BE2C (cell line): Measurements from ENCODE around the gene SPART.

Experiments used
- DNase-seq: peaks from one replicate; pipeline ENCODE4 v3.0.0-alpha.2; 2020
- H3K27me3 ChIP-seq: fragments of 250-450 bp; sonication (Bioruptor Pico); 2 replicates; pipeline ENCODE4 v1.5.1; 2020; ENCODE audit warnings: mild to moderate bottlenecking
- H3K36me3 ChIP-seq: fragments of 250-450 bp; sonication (Bioruptor Pico); 2 replicates; pipeline ENCODE4 v1.5.1; 2020; ENCODE audit warnings: mild to moderate bottlenecking
- H3K4me1 ChIP-seq: fragments of 250-450 bp; sonication (Bioruptor Pico); 2 replicates; pipeline ENCODE4 v1.5.1; 2020
- H3K4me3 ChIP-seq: 2 replicates; pipeline ENCODE4 v1.5.1; 2011; ENCODE audit warnings: low read depth, low read length
- H3K9me3 ChIP-seq: fragments of 250-450 bp; sonication (Bioruptor Pico); 2 replicates; pipeline ENCODE4 v1.5.1; 2020
- CTCF ChIP-seq: IDR thresholded peaks from 2 replicates; pipeline ENCODE4 v1.5.1; 2012; ENCODE audit warnings: mild to moderate bottlenecking, low read depth, low read length

The SPART gene

GRCh38 chr13:36345438-36346221 lies 564 bp downstream of the SPART start:
- Histone ChIP-seq H3K9me3 (no peaks in the 10 kb centered on the region), H3K36me3 (no peaks in the 10 kb centered on the region), H3K4me1 (no peaks in the 10 kb centered on the region), H3K27me3 (no peaks in the 10 kb centered on the region), H3K4me3 (peak overlapping the region; percentile 75)
- DNase-seq, result peak; percentile 20
- no peak for TF ChIP-seq CTCF

- Histone ChIP-seq H3K27me3 (no peaks in the 10 kb centered on the region), H3K9me3 (no peaks in the 10 kb centered on the region), H3K4me3 (peak overlapping the region; percentile 75), H3K4me1 (no peaks in the 10 kb centered on the region), H3K36me3 (no peaks in the 10 kb centered on the region)
- TF ChIP-seq CTCF, result no peak
- no peak for DNase-seq
Measured at GRCh38 chr13:36344886-36345437, 1.2 kb downstream of the SPART start.

DNA sequence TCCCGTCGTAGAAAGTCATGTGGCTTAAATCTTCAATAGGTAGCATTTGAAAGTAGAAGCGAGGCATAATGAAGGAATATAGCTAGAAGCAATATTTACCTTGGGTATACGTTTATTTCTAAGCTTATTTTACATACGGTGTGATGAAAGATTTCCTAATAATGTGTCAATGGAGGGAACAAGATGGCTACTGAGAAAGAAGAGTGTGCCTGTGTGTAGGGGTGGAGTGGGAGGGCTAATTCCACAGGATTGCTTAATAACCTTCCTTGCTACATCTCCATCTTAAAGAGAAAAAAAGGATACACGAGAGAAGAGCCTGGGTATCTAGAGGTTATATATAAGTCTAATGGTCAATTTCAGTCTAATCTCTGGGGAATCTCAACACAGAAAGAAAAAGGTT lies 2.0 kb downstream of the SPART start:
- Histone ChIP-seq H3K4me3 (no peak overlapping the region), H3K36me3 (no peaks in the 10 kb centered on the region), H3K27me3 (no peaks in the 10 kb centered on the region), H3K4me1 (no peaks in the 10 kb centered on the region), H3K9me3 (no peaks in the 10 kb centered on the region)
- TF ChIP-seq CTCF, result no peak
- no peak for DNase-seq

GRCh38 chr13:36343766-36344165 lies 2.4 kb downstream of the SPART start:
- no peaks in the 10 kb centered on the region for H3K36me3 ChIP-seq
- H3K27me3 ChIP-seq, result no peaks in the 10 kb centered on the region
- no peak for TF ChIP-seq CTCF
- H3K4me1 ChIP-seq, result no peaks in the 10 kb centered on the region
- no peaks in the 10 kb centered on the region for H3K9me3 ChIP-seq
- H3K4me3 ChIP-seq, result no peak overlapping the region
- DNase-seq, result no peak

GRCh38 chr13:36342715-36343114 lies 3.5 kb downstream of the SPART start:
- Histone ChIP-seq H3K4me3 (no peak overlapping the region), H3K4me1 (no peaks in the 10 kb centered on the region), H3K9me3 (no peaks in the 10 kb centered on the region), H3K36me3 (no peaks in the 10 kb centered on the region), H3K27me3 (no peaks in the 10 kb centered on the region)
- DNase-seq, result no peak
- no peak for TF ChIP-seq CTCF

DNA sequence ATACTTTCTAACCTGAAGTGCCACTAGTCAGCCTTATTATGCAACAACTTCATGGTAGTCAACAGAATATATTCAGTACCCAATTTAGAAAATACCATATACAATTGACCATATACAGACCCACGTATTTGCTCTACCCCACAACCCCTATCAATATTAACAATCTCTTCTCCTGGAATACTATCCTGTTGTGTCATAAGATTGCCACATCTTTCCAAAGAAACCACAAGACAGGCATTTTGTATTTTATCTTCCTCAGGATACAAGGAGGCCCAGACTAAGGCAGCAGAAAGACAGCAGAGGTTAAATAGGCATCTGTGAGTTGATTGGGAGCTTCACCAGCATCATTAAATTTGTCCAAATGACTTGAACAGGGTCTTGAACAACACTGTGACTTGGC lies 4.5 kb downstream of the SPART start:
- DNase-seq, result no peak
- Histone ChIP-seq H3K4me3 (no peak overlapping the region), H3K9me3 (no peaks in the 10 kb centered on the region), H3K36me3 (no peaks in the 10 kb centered on the region), H3K4me1 (no peaks in the 10 kb centered on the region), H3K27me3 (no peaks in the 10 kb centered on the region)
- no peak for TF ChIP-seq CTCF
